NCI-H345 (cell line): ENCODE measurements around the gene DEPP1.
"Not testable (repeated sequence)": the region's sequence is repeated elsewhere in the genome, so short reads cannot be mapped to it uniquely, and the experiment has no call there.

Experiments used
- DNase-seq: peaks from one replicate; lab custom pipeline; 2025; lab: John Stamatoyannopoulos, UW

Gene DEPP1

GRCh38 chr10:44978570-44979280 lies at the start of gene DEPP1:
DEPP1 (minus strand) TSS chr10:44978809; CDS start chr10:44978030, 779 bp downstream.
- peak; percentile 91 for DNase-seq

- no peak for DNase-seq
Observed at GRCh38 chr10:45023426-45023825, 44.8 kb upstream of the DEPP1 start.

GRCh38 chr10:45015590-45015989 lies 37.0 kb upstream of the DEPP1 start:
- DNase-seq: no peak

- DNase-seq: not testable (repeated sequence)
Observed at GRCh38 chr10:45014557-45014956, 35.9 kb upstream of the DEPP1 start.

GRCh38 chr10:45008524-45009161 lies 30.0 kb upstream of the DEPP1 start:
- peak; percentile 66 for DNase-seq

- no peak for DNase-seq
Observed at GRCh38 chr10:45006276-45007030, 27.8 kb upstream of the DEPP1 start.

- DNase-seq: no peak
Observed at GRCh38 chr10:45005284-45005683, 26.7 kb upstream of the DEPP1 start.

GRCh38 chr10:45004661-45005060 lies 26.1 kb upstream of the DEPP1 start:
- DNase-seq: no peak

GRCh38 chr10:45003432-45004000 lies 24.9 kb upstream of the DEPP1 start:
- no peak for DNase-seq

- DNase-seq: peak; percentile 31
Observed at GRCh38 chr10:45001381-45002148, 23.0 kb upstream of the DEPP1 start.

GRCh38 chr10:45000752-45001380 lies 22.3 kb upstream of the DEPP1 start, which contains the start of gene ZNF22:
ZNF22 (plus strand) TSS chr10:45000923; CDS start chr10:45003369, 2,446 bp downstream.
- DNase-seq: peak; percentile 48

- no peak for DNase-seq
Observed at GRCh38 chr10:45000138-45000751, 21.6 kb upstream of the DEPP1 start.

- no peak for DNase-seq
Observed at GRCh38 chr10:44998146-44998631, 19.6 kb upstream of the DEPP1 start.

GRCh38 chr10:44997105-44997748 lies 18.6 kb upstream of the DEPP1 start:
- no peak for DNase-seq

GRCh38 chr10:44995914-44996669 lies 17.5 kb upstream of the DEPP1 start:
- DNase-seq: no peak

GRCh38 chr10:44995581-44995913 lies 16.9 kb upstream of the DEPP1 start:
- no peak for DNase-seq

- no peak for DNase-seq
Observed at GRCh38 chr10:44994752-44995530, 16.3 kb upstream of the DEPP1 start.

GRCh38 chr10:44993922-44994751 lies 15.5 kb upstream of the DEPP1 start:
- DNase-seq: no peak
